ENCODE results near the gene ITGA8. TPM values are rescaled to one million over a fixed set of nuclear protein-coding genes. Genes with fewer than 3 reads are reported as not detected.

Gene ITGA8
- polyA plus RNA-seq, 3 donors: not detected

DNA sequence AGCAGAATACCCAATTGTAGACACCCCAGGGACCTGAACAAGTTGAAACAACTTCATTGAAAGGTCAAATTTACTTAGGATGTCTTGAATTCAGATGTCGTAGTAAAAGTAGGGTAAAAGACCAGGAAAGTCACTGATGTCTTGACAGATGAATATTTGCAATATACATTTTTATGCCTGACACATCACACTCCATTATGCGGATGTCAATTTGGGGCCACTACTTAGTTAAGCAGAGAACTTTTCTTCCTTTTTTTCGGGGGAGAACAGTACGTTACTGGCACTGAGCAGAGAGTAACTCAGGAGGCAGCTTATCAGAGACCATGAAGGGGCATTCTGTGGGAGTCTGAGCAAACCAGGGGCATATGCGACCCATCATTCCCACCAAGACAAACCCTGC is 4.9 kb downstream of the ITGA8 start:
- Histone ChIP-seq H3K36me3 (replicated peaks in 1 of 2; ENCODE audit: control insufficient read depth in 1 of 2, insufficient read depth in 2 of 2, low read length in 2 of 2) (no peaks in the 10 kb centered on the region), H3K4me1 (ENCODE audit: control insufficient read depth in 1 of 2, insufficient read depth in 2 of 2, low read length in 2 of 2) (no peaks in the 10 kb centered on the region), H3K27me3 (ENCODE audit: control insufficient read depth in 2 of 2, insufficient read depth in 2 of 2, low read length in 2 of 2) (peaks cover 11 to 17% of the 10 kb centered on the region in 2 donors), H3K9me3 (replicated peaks in 1 of 2; ENCODE audit: control insufficient read depth in 1 of 2, insufficient read depth in 1 of 2, low read length in 2 of 2) (peaks cover 0 to 5% of the 10 kb centered on the region in 2 donors), H3K9ac (ENCODE audit: insufficient read depth, low read length, poor library complexity, severe bottlenecking) (no peak overlapping the region), H2AFZ (ENCODE audit: insufficient read depth, low read depth, low read length, poor library complexity, severe bottlenecking) (no peak overlapping the region), H3K4me3 (replicated peaks in 1 of 3; ENCODE audit: low read depth in 2 of 3, low read length in 3 of 3) (no peak overlapping the region), H4K20me1 (ENCODE audit: insufficient read depth, low read length) (no peaks in the 10 kb centered on the region), H3K4me2 (replicated peaks; ENCODE audit: extremely low read depth, low read length, poor library complexity, severe bottlenecking) (no peak overlapping the region), H3K79me2 (ENCODE audit: insufficient read depth, low read length) (no peaks in the 10 kb centered on the region), H3K27ac (ENCODE audit: low read depth in 1 of 2, low read length in 2 of 2) (no peak overlapping the region)
- H3K27me3 Mint-ChIP-seq (ENCODE audit: low read depth in 3 of 3): peaks cover 19 to 38% (median 22%) of the 10 kb centered on the region in 3 donors
- TF ChIP-seq, protein P1, sequence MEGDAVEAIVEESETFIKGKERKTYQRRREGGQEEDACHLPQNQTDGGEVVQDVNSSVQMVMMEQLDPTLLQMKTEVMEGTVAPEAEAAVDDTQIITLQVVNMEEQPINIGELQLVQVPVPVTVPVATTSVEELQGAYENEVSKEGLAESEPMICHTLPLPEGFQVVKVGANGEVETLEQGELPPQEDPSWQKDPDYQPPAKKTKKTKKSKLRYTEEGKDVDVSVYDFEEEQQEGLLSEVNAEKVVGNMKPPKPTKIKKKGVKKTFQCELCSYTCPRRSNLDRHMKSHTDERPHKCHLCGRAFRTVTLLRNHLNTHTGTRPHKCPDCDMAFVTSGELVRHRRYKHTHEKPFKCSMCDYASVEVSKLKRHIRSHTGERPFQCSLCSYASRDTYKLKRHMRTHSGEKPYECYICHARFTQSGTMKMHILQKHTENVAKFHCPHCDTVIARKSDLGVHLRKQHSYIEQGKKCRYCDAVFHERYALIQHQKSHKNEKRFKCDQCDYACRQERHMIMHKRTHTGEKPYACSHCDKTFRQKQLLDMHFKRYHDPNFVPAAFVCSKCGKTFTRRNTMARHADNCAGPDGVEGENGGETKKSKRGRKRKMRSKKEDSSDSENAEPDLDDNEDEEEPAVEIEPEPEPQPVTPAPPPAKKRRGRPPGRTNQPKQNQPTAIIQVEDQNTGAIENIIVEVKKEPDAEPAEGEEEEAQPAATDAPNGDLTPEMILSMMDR (IDR thresholded peaks at IDR 0.05): no peak
- no peak overlapping the region for H3K27ac Mint-ChIP-seq
- no peaks in the 10 kb centered on the region for H3K36me3 Mint-ChIP-seq
- peaks cover 0 to 5% (median 0%) of the 10 kb centered on the region in 7 donors for H3K9me3 Mint-ChIP-seq
- H3K4me3 Mint-ChIP-seq: no peak overlapping the region
- no CpG with 5 or more reads among the region's 5 CpGs for WGBS (ENCODE audit: insufficient coverage)
- DNase-seq: no peak
- no peaks in the 10 kb centered on the region for H3K4me1 Mint-ChIP-seq
- intact Hi-C loops (cut with micrococcal nuclease): no loop called here

DNA sequence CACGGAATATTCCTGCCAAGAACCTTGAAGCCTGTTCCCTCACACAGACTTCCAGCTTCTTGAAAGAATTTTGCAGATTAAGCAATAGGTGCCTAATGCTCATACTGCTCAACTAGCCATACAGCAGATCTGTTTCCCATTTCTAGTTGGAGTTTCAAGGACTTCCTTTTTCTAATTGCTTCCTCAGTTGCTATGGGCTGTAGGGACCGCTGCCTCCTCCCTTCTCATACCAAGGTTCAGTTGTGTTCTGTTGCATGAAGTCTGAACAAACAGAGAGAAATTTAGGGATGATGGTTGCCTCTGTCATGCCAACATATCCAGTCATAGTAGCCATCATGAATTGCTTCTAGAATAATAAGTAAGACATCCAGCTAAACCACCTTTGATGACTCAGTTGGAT is 6.8 kb downstream of the ITGA8 start:
- Histone ChIP-seq H3K36me3 (replicated peaks in 1 of 2; ENCODE audit: control insufficient read depth in 1 of 2, insufficient read depth in 2 of 2, low read length in 2 of 2) (no peaks in the 10 kb centered on the region), H3K4me2 (replicated peaks; ENCODE audit: extremely low read depth, low read length, poor library complexity, severe bottlenecking) (no peak overlapping the region), H3K27me3 (ENCODE audit: control insufficient read depth in 2 of 2, insufficient read depth in 2 of 2, low read length in 2 of 2) (peaks cover 0 to 3% of the 10 kb centered on the region in 2 donors), H3K9me3 (replicated peaks in 1 of 2; ENCODE audit: control insufficient read depth in 1 of 2, insufficient read depth in 1 of 2, low read length in 2 of 2) (no peaks in the 10 kb centered on the region), H3K9ac (ENCODE audit: insufficient read depth, low read length, poor library complexity, severe bottlenecking) (no peak overlapping the region), H3K27ac (ENCODE audit: low read depth in 1 of 2, low read length in 2 of 2) (no peak overlapping the region), H3K4me3 (replicated peaks in 1 of 3; ENCODE audit: low read depth in 2 of 3, low read length in 3 of 3) (no peak overlapping the region), H3K4me1 (ENCODE audit: control insufficient read depth in 1 of 2, insufficient read depth in 2 of 2, low read length in 2 of 2) (no peaks in the 10 kb centered on the region), H4K20me1 (ENCODE audit: insufficient read depth, low read length) (no peaks in the 10 kb centered on the region), H2AFZ (ENCODE audit: insufficient read depth, low read depth, low read length, poor library complexity, severe bottlenecking) (no peak overlapping the region), H3K79me2 (ENCODE audit: insufficient read depth, low read length) (no peaks in the 10 kb centered on the region)
- H3K36me3 Mint-ChIP-seq: no peaks in the 10 kb centered on the region
- no peak overlapping the region for H3K4me3 Mint-ChIP-seq
- intact Hi-C loops (cut with micrococcal nuclease): no loop called here
- 43% methylated on average over 1 of the region's 2 CpGs for WGBS (ENCODE audit: insufficient coverage)
- TF ChIP-seq, protein P1 (IDR thresholded peaks at IDR 0.05): no peak
- no peak overlapping the region for H3K27ac Mint-ChIP-seq
- no peak for DNase-seq
- no peaks in the 10 kb centered on the region for H3K9me3 Mint-ChIP-seq
- peaks cover 9 to 21% (median 11%) of the 10 kb centered on the region in 3 donors for H3K27me3 Mint-ChIP-seq (ENCODE audit: low read depth in 3 of 3)
- H3K4me1 Mint-ChIP-seq: no peaks in the 10 kb centered on the region
